CD14-positive monocyte (primary cell): ENCODE results near the gene PDE7B. TPM values are rescaled to one million over a fixed set of nuclear protein-coding genes. Genes with fewer than 3 reads are reported as not detected.

Source experiments
- DNase-seq, 3 donors: peaks; one replicate each; pipeline ENCODE4 v3.0.0-alpha.2; 2011 to 2022
- H2AFZ ChIP-seq: 2 replicates; pipeline ENCODE4 v1.6.0; 2012; ENCODE audit warnings: mild to moderate bottlenecking, low read depth, low read length, inconsistent platforms; ENCODE audit not compliant: insufficient read depth, poor library complexity, severe bottlenecking
- H3K27ac ChIP-seq, 2 donors: 1 replicate in 1 of 2; 2 replicates in 1 of 2; pipeline ENCODE4 v1.5.1; 2012 to 2013; ENCODE audit warnings: low read length in 2 of 2, control low read depth in 1 of 2, inconsistent platforms in 1 of 2, low read depth in 1 of 2, mild to moderate bottlenecking in 1 of 2
- H3K27me3 ChIP-seq, 2 donors: one replicate each; pipeline versions ENCODE4 v1.6.0 to v1.6.1; 2011 to 2013; ENCODE audit warnings: low read length in 2 of 2; ENCODE audit not compliant: control insufficient read depth in 2 of 2, insufficient read depth in 2 of 2
- H3K36me3 ChIP-seq, 2 donors: replicated peaks in 1 of 2; 1 replicate in 1 of 2; 2 replicates in 1 of 2; pipeline versions ENCODE4 v1.5.1 to v1.6.1; 2012 to 2013; ENCODE audit warnings: low read length in 2 of 2, control low read depth in 1 of 2, inconsistent platforms in 1 of 2, mild to moderate bottlenecking in 1 of 2; ENCODE audit not compliant: insufficient read depth in 2 of 2, control insufficient read depth in 1 of 2
- H3K4me1 ChIP-seq, 2 donors: 1 replicate in 1 of 2; 2 replicates in 1 of 2; pipeline versions ENCODE4 v1.5.1 to v1.6.1; 2012 to 2013; ENCODE audit warnings: low read length in 2 of 2, control low read depth in 1 of 2, inconsistent platforms in 1 of 2, mild to moderate bottlenecking in 1 of 2, moderate library complexity in 1 of 2; ENCODE audit not compliant: insufficient read depth in 2 of 2, control insufficient read depth in 1 of 2
- H3K4me2 ChIP-seq: replicated peaks from 2 replicates; pipeline ENCODE3; 2012; ENCODE audit warnings: low read length, moderate library complexity, mild to moderate bottlenecking; ENCODE audit not compliant: poor library complexity, severe bottlenecking; ENCODE audit errors: extremely low read depth
- H3K4me3 ChIP-seq, 3 experiments: fragments of 200-600 bp in 1 of 3; sonication (generic) in 1 of 3; replicated peaks in 1 of 3; 1 replicate in 2 of 3; 2 replicates in 1 of 3; pipeline ENCODE4 v1.5.1; 2011 to 2013; ENCODE audit warnings: low read length in 3 of 3, mild to moderate bottlenecking in 3 of 3, control low read depth in 2 of 3, low read depth in 2 of 3, inconsistent platforms in 1 of 3, moderate library complexity in 1 of 3
- H3K79me2 ChIP-seq: 2 replicates; pipeline ENCODE4 v1.6.0; 2012; ENCODE audit warnings: mild to moderate bottlenecking, control low read depth, inconsistent platforms, low read length, moderate library complexity; ENCODE audit not compliant: insufficient read depth
- H3K9ac ChIP-seq: 2 replicates; pipeline ENCODE4 v1.6.0; 2017; ENCODE audit warnings: low read length, mild to moderate bottlenecking; ENCODE audit not compliant: insufficient read depth, poor library complexity, severe bottlenecking
- H3K9me3 ChIP-seq, 2 donors: replicated peaks in 1 of 2; 1 replicate in 1 of 2; 2 replicates in 1 of 2; pipeline versions ENCODE4 v1.5.1 to v1.6.1; 2012 to 2013; ENCODE audit warnings: low read length in 2 of 2, control low read depth in 1 of 2; ENCODE audit not compliant: control insufficient read depth in 1 of 2, insufficient read depth in 1 of 2
- H4K20me1 ChIP-seq: 2 replicates; pipeline ENCODE4 v1.6.0; 2012; ENCODE audit warnings: mild to moderate bottlenecking, low read length, control low read depth, moderate library complexity; ENCODE audit not compliant: insufficient read depth
- H3K27ac Mint-ChIP-seq, 7 donors: one replicate each; pipeline ENCODE4 v1.8.0; 2020; ENCODE audit warnings: mild to moderate bottlenecking in 7 of 7, mixed read lengths in 7 of 7, moderate library complexity in 6 of 7, inconsistent platforms in 2 of 7
- H3K27me3 Mint-ChIP-seq, 3 donors: one replicate each; pipeline ENCODE4 v1.8.0; 2021 to 2022; ENCODE audit warnings: low read depth in 3 of 3, mild to moderate bottlenecking in 3 of 3, mixed read lengths in 3 of 3, moderate library complexity in 3 of 3, inconsistent platforms in 1 of 3
- H3K36me3 Mint-ChIP-seq, 2 donors: one replicate each; pipeline ENCODE4 v1.8.0; 2020; ENCODE audit warnings: mixed read lengths in 2 of 2, inconsistent platforms in 1 of 2, mild to moderate bottlenecking in 1 of 2
- H3K4me1 Mint-ChIP-seq: one replicate; pipeline ENCODE4 v1.8.0; 2020; ENCODE audit warnings: mild to moderate bottlenecking, mixed read lengths
- H3K4me3 Mint-ChIP-seq, 2 donors: one replicate each; pipeline ENCODE4 v1.8.0; 2020; ENCODE audit warnings: mild to moderate bottlenecking in 2 of 2, mixed read lengths in 2 of 2, moderate library complexity in 1 of 2
- H3K9me3 Mint-ChIP-seq, 7 donors: one replicate each; pipeline ENCODE4 v1.8.0; 2020 to 2022; ENCODE audit warnings: mixed read lengths in 7 of 7, mild to moderate bottlenecking in 6 of 7, moderate library complexity in 6 of 7, inconsistent platforms in 2 of 7
- WGBS: methylation state at CpG from one replicate; pipeline ENCODE4 v1.1.5; 2013; ENCODE audit warnings: missing lambda C conversion rate; ENCODE audit not compliant: insufficient coverage; 5-methylcytosine and 5-hydroxymethylcytosine counted together
- intact Hi-C, 2 donors: fragments of 100-400 bp; cut with micrococcal nuclease; formaldehyde crosslinking; loops; one replicate each; pipeline versions ENCODE4 v1.15.0 to v1.15.1; 2023
- polyA plus RNA-seq, 3 donors: library from polyadenylated mRNA; depleted of rRNA in 1 of 3; unstranded in 2 of 3; stranded (reverse) in 1 of 3; fragments of 300-500 nt in 2 of 3; fragments of >200 nt in 1 of 3; fragmentation: Illumina TruSeq in 2 of 3; gene quantifications; 1 replicate in 2 of 3; 2 replicates in 1 of 3; pipeline ENCODE4 v1.2.3, GENCODE V29; 2012 to 2021
- TF ChIP-seq, protein P1 (sequence below): fragments of 200-600 bp; IDR thresholded peaks from one replicate; pipeline ENCODE4 v1.8.0; 2022; ENCODE audit warnings: antibody characterized with exemption, mild to moderate bottlenecking

Gene PDE7B
- polyA plus RNA-seq, 3 donors = 0.37 to 1.1 (median 0.89) TPM

DNA sequence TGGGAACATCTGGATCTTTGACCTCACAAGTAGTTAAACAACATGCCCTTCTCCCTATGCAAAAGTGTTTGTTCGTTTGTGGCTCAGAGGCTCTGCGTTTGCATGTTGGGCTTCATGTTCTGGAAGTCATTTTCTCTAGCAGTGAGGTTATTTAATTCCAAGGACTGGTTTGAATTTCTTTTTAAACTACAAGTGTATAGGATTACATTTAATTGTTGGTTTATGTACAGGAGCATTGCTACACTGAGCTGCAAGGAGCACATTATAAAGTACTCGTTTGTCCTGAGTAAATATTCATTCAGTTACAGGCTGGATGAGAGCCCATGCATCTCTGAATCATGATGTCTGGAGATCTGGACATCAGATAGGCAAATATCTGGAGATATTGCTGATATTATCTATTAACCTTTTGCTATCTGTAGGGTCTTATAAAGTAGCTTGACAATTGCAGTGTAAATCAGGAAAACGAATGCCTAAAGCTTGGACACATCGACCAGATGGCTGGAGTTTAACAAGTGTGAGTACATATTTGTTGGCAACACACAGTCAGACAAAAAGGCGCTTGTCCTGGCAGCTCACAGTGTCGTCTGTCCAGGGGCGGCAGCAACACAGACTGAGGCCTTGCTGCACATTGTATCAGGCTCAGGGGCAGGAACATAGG is 84.6 kb downstream of the PDE7B start:
- no peak overlapping the region for H2AFZ ChIP-seq
- no peaks in the 10 kb centered on the region for H3K9me3 ChIP-seq
- H3K36me3 ChIP-seq = no peaks in the 10 kb centered on the region
- H3K4me1 Mint-ChIP-seq = peaks cover 2% of the 10 kb centered on the region
- no peaks in the 10 kb centered on the region for H3K79me2 ChIP-seq
- H3K9ac ChIP-seq = no peak overlapping the region
- no peaks in the 10 kb centered on the region for H3K27me3 ChIP-seq
- H3K27ac ChIP-seq = no peak overlapping the region
- no peak overlapping the region for H3K4me2 ChIP-seq
- DNase-seq = no peak
- H3K27ac Mint-ChIP-seq = no peak overlapping the region
- TF ChIP-seq, protein P1, sequence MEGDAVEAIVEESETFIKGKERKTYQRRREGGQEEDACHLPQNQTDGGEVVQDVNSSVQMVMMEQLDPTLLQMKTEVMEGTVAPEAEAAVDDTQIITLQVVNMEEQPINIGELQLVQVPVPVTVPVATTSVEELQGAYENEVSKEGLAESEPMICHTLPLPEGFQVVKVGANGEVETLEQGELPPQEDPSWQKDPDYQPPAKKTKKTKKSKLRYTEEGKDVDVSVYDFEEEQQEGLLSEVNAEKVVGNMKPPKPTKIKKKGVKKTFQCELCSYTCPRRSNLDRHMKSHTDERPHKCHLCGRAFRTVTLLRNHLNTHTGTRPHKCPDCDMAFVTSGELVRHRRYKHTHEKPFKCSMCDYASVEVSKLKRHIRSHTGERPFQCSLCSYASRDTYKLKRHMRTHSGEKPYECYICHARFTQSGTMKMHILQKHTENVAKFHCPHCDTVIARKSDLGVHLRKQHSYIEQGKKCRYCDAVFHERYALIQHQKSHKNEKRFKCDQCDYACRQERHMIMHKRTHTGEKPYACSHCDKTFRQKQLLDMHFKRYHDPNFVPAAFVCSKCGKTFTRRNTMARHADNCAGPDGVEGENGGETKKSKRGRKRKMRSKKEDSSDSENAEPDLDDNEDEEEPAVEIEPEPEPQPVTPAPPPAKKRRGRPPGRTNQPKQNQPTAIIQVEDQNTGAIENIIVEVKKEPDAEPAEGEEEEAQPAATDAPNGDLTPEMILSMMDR = no peak
- no peak overlapping the region for H3K4me3 ChIP-seq
- no peak overlapping the region for H3K4me3 Mint-ChIP-seq
- no peaks in the 10 kb centered on the region for H3K36me3 Mint-ChIP-seq
- peaks cover 0 to under 1% (median 0%) of the 10 kb centered on the region in 3 donors for H3K27me3 Mint-ChIP-seq
- WGBS = 100% methylated on average over 5 of the region's 8 CpGs
- no peaks in the 10 kb centered on the region for H4K20me1 ChIP-seq
- H3K9me3 Mint-ChIP-seq = no peaks in the 10 kb centered on the region
- no peaks in the 10 kb centered on the region for H3K4me1 ChIP-seq
- intact Hi-C loops = no loop called here

DNA sequence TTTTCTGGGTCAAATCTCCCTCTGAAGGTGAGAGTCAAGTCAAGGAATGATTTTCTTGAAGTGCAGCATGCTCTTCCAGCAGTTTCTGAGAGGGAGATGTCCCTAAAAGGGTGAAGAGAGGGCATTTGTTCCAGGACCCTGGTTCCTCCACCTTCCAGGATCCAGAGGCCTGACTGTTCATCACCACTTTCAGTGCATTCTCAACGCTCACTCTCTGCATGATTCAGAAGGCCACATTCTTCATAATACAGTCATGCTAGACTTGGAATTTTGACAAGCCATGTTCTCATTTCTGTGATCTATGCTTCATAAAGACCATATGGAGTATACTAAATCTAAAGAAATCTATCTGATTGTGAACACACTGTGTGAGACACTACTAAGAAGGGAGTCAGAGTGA is 85.1 kb downstream of the PDE7B start:
- Histone ChIP-seq H3K4me1 (no peaks in the 10 kb centered on the region), H3K36me3 (no peaks in the 10 kb centered on the region), H2AFZ (no peak overlapping the region), H3K79me2 (no peaks in the 10 kb centered on the region), H3K4me3 (no peak overlapping the region), H3K27me3 (no peaks in the 10 kb centered on the region), H3K4me2 (no peak overlapping the region), H3K9me3 (no peaks in the 10 kb centered on the region), H3K27ac (no peak overlapping the region), H4K20me1 (no peaks in the 10 kb centered on the region), H3K9ac (no peak overlapping the region)
- peaks cover 2% of the 10 kb centered on the region for H3K4me1 Mint-ChIP-seq
- no peaks in the 10 kb centered on the region for H3K36me3 Mint-ChIP-seq
- no peak for DNase-seq
- TF ChIP-seq, protein P1 = no peak
- H3K4me3 Mint-ChIP-seq = no peak overlapping the region
- peaks cover 0 to 2% (median 0%) of the 10 kb centered on the region in 3 donors for H3K27me3 Mint-ChIP-seq
- H3K27ac Mint-ChIP-seq = no peak overlapping the region
- H3K9me3 Mint-ChIP-seq = no peaks in the 10 kb centered on the region
- intact Hi-C loops = no loop called here
- no CpG with 5 or more reads among the region's 1 CpG for WGBS
